ENCODE measurements around the gene SURF4.

SURF4 gene

GRCh38 chr9:133420392-133420827 is 44.5 kb upstream of the SURF4 start:
- Mint-ChIP-seq H3K27me3 (ENCODE audit: low read depth, poor library complexity) (peaks cover 4% of the 10 kb centered on the region), H3K4me1 (peaks cover 59% of the 10 kb centered on the region)

DNA sequence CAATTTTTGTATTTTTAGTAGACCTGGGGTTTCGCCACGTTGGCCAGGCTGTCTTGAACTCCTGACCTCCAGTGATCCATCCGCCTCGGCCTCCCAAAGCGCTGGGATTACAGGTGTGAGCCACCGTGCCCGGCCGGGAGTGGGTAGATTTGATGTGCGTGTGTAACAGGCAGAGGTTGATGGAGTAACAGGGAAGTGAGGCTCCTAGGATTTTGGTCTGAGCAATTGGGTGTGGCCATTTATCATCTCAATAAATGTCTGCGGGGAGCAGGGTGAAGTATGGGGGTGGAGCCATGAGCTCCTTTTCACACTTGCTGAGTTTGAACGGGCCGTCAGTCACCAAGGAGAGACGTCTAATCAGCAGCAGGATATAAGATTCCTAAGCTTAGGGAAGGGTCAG is 43.1 kb upstream of the SURF4 start:
- DNase-seq: no peak
- H3K36me3 Mint-ChIP-seq (ENCODE audit: low read depth): peaks cover 20% of the 10 kb centered on the region
- H3K9me3 Mint-ChIP-seq: peaks cover 17% of the 10 kb centered on the region
- H3K4me1 Mint-ChIP-seq: peaks cover 61% of the 10 kb centered on the region
- no peak for TF ChIP-seq CTCF (IDR thresholded peaks at IDR 0.05)
- H3K27me3 Mint-ChIP-seq (ENCODE audit: low read depth, poor library complexity): peaks cover 4% of the 10 kb centered on the region
- no peak overlapping the region for H3K27ac Mint-ChIP-seq
- peak overlapping the region; percentile 95 for H3K4me3 Mint-ChIP-seq

More at GRCh38 chr9:133420392-133420827, 44.5 kb upstream of the SURF4 start:
- Mint-ChIP-seq H3K27ac (peak overlapping the region; percentile 67), H3K4me3 (no peak overlapping the region), H3K9me3 (peaks cover 17% of the 10 kb centered on the region), H3K36me3 (ENCODE audit: low read depth) (peaks cover 6% of the 10 kb centered on the region)
- no peak for TF ChIP-seq CTCF (IDR thresholded peaks at IDR 0.05)
- no peak for DNase-seq

DNA sequence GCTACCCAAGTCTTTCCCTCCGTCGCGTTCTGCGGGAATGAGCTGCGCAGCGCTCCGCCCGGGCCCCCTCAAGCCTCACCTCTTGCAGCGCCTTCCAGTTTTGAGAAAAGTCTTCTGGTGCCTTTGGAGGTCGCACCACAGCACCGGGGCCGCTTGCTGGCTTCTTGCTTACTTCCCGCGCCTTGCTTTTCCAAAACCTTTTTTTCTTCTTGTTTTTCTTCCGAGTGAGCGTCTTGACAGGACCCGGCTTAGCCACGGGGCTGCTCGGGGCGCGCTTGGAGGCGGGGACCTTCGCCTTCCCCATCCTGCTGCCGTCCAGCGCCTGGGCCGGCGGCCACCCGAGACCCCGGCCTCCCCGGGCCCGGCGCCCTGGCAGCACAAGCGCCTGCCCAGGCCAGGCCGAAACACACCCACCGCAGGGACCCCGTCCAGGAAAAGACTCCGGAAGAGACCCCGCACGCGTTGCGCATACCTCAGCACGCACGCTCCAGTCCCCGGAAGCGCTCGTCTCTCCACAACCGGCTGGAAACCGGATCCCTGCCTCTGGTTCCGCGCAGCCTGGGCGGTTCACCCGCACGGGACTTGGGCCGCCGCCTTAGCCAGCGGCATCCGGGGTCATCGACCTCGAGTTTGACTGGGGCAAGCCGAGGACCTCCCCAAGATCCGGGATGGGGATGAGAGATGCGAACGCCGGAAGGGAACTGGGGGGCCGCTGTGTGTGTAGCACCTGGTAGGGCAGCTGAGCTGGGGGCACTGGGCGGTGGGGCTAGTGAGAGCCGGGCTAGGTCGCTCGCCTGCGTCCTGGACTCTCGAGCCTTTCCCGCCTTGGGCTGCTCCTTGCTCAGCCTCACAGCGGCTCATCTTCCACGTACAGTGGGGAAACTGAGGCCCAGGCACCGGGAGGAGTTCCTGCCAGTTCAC is 41.9 kb upstream of the SURF4 start, which contains the start of gene REXO4:
TSS of gene REXO4 (minus strand) at position 470 of the 921 bp plus-strand sequence. CDS start at position 304, 166 bp downstream.
- Mint-ChIP-seq H3K27me3 (ENCODE audit: low read depth, poor library complexity) (peaks cover 2% of the 10 kb centered on the region), H3K4me3 (peak within 1 kb of the TSS; percentile 95), H3K4me1 (peaks cover 58% of the 10 kb centered on the region), H3K36me3 (ENCODE audit: low read depth) (peaks cover 27% of the 10 kb centered on the region), H3K27ac (peak within 1 kb of the TSS; percentile 99), H3K9me3 (peaks cover 17% of the 10 kb centered on the region)
- TF ChIP-seq CTCF (IDR thresholded peaks at IDR 0.05): no peak
- peak; percentile 88 for DNase-seq

- H3K4me1 Mint-ChIP-seq: peaks cover 41% of the 10 kb centered on the region
- DNase-seq: no peak
- no peaks in the 10 kb centered on the region for H3K27me3 Mint-ChIP-seq (ENCODE audit: low read depth, poor library complexity)
- H3K4me3 Mint-ChIP-seq: no peak overlapping the region
- no peak overlapping the region for H3K27ac Mint-ChIP-seq
- peaks cover 44% of the 10 kb centered on the region for H3K36me3 Mint-ChIP-seq (ENCODE audit: low read depth)
- H3K9me3 Mint-ChIP-seq: peaks cover 17% of the 10 kb centered on the region
- no peak for TF ChIP-seq CTCF (IDR thresholded peaks at IDR 0.05)
Measured at GRCh38 chr9:133415170-133415569, 39.3 kb upstream of the SURF4 start.

DNA sequence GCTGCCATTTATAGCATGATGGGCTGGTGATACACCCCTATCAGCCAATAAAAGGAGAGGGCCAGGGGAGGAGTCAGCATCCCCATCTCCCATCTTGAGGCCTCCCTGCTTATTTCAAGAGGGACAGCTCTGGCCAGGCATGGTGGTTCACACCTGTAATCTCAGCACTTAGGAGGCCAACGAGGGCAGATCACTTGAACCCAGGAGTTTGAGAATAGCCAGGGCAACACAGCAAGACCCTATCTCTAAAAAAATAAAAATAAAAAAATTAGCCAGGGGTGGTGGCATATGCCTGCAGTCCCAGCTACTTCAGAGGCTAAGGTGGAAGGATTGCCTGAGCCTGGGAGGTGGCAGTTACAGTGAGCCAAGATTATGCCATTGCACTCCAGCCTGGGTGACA is 32.2 kb upstream of the SURF4 start:
- Mint-ChIP-seq H3K4me3 (no peak overlapping the region), H3K27ac (no peak overlapping the region), H3K4me1 (peaks cover 10% of the 10 kb centered on the region), H3K9me3 (no peaks in the 10 kb centered on the region), H3K36me3 (ENCODE audit: low read depth) (peaks cover 59% of the 10 kb centered on the region), H3K27me3 (ENCODE audit: low read depth, poor library complexity) (no peaks in the 10 kb centered on the region)
- TF ChIP-seq CTCF (IDR thresholded peaks at IDR 0.05): no peak
- DNase-seq: no peak

Measured in nephron progenitor cell (in vitro differentiated cells).